HG03342 (cell line): ENCODE data around the gene ARHGAP6.

Experiments used
- ATAC-seq: cut with Tn5 transposase; IDR thresholded peaks from one replicate; pipeline ENCODE4 v1.9.1; 2021; ENCODE audit warnings: mild to moderate bottlenecking, moderate library complexity; ENCODE audit not compliant: unreplicated experiment

ARHGAP6 gene, protein sequence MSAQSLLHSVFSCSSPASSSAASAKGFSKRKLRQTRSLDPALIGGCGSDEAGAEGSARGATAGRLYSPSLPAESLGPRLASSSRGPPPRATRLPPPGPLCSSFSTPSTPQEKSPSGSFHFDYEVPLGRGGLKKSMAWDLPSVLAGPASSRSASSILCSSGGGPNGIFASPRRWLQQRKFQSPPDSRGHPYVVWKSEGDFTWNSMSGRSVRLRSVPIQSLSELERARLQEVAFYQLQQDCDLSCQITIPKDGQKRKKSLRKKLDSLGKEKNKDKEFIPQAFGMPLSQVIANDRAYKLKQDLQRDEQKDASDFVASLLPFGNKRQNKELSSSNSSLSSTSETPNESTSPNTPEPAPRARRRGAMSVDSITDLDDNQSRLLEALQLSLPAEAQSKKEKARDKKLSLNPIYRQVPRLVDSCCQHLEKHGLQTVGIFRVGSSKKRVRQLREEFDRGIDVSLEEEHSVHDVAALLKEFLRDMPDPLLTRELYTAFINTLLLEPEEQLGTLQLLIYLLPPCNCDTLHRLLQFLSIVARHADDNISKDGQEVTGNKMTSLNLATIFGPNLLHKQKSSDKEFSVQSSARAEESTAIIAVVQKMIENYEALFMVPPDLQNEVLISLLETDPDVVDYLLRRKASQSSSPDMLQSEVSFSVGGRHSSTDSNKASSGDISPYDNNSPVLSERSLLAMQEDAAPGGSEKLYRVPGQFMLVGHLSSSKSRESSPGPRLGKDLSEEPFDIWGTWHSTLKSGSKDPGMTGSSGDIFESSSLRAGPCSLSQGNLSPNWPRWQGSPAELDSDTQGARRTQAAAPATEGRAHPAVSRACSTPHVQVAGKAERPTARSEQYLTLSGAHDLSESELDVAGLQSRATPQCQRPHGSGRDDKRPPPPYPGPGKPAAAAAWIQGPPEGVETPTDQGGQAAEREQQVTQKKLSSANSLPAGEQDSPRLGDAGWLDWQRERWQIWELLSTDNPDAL (N-terminal part only)

DNA sequence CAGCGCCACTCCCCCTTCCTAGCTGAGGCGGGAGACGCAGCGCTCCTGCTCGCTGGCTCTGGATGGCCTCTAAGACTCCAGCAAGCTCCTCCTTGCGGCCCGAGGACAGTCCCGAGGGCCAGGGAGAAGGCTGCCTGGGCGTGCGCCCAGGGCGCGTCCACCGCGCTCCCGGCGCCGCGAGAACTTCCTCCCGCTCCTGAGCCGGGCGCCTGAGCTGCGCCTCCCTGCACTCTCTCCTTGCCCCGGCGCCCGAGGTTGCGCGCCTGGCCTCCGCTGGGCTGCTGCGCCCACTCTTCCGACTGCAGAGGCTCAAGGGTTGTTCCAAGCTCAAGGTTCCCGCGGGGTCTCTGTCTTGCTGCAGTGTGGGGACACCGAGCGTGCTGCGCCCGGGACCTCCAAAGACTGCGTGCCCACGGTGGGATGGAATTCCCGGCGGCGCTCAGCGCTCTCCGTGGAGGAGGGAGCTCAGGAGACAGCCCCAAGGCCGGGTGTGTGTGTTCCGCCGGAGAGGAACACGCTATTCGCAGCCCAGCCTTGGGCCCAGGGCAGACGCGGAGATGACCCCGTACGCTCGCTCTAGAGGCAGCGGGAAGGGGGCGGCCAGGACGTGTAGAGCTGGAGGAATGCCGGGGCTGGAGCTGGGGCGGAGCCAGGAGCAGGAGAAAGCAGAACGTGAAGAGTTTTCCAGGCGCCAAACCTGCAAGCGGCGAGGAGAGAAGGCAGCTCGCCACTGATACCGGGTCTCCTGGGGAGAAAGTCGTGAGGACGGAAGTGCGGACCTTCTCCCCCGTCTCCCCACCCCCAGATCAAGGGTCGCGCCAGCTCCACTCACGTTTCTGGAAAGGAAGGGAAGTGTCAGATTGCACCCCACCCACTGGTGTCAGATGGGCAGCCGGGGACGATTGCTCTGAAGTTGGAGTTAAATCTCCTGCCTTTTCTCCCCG is at the start of gene ARHGAP6:
Gene ARHGAP6 (minus strand): TSS at position 753 of the 944 bp plus-strand sequence. CDS start 1,092 bp downstream, outside the sequence.
- ATAC-seq, result no peak

DNA sequence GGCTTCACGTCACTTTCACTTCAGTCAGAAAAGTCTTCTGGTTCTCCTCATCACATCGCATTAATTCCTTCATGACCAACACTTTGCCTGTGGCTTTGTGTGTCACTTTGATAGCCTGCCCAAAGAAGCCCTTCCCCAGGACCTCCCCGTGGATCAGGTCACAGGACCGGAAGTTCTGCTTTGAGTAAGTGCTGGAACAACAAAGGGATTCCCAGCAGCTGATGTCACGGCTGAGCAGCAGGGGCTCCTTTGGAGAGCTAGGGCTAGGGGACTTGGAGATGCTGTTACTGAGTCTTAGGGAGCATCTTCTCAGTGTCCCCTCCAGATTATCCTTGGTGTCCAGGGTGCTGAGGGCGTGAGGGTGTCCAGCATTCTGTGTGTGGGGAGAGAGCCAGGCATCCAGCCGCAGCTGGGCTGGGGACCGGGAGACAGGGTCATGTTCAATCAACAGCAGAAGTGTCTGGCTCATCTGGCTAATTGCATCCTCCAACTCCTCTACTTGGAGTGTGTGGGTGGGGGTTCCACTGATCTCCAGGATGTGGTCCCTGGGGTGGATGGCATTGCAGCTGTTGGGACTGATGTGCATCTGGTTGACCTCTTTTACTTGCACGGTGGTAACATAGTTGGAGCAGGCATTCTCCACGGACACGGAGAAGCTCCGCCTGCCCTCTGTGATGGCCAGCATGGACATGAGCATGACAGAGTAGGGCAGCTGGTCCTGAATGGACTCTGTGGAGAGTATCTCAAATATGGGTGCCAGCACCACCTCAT is 39.2 kb upstream of the ARHGAP6 start:
- ATAC-seq, result no peak

DNA sequence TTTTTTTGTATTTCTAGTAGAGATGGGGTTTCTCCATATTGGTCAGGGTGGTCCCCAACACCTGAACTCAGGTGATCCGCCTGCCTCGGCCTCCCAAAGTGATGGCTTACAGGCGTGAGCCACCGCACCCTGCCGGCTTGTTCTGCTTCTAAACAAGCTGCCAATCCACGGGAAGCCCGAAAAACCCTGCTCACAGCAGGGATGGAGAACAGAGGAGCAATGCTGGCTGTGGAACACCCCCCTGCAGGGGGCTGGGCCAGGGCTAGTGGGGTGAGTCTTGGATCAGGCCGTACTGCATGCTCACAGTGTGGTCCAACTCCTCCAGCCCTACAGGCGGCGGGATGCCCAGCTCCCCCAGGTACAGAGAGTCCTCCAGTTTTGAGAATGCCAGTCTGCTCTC is 38.1 kb upstream of the ARHGAP6 start:
- ATAC-seq, result no peak

DNA sequence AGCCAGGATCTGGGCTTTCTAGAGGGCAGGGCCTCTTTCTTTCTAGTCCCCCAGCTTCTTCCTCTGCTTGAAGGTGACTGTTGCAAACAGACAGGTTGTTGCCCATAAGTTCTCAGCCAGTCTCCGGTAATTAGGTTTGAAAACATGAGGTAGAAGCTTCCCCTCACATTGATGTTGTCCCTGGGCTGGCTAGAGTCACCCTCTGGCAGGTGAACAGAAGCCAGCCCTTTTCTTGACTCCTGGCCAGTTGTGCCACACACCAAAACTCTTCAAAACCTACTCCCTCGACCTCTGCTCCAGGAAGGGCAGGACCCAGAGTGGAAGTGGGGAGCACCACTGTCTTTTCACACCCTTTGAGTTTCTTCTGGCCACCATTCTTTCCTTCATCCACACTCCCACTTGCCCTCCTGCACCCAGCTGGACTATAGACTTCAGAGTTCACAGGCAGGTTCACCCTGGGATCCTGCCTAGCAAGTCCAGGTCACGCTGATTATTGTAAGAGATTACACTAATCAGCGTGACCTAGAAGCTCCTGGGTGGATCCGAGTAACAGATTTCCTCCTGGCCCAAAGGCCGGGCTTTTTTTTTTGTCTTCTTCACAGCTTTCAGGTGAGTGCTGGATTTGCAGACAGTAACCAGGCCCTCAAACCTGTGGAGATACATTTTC is 37.4 kb upstream of the ARHGAP6 start:
- no peak for ATAC-seq

DNA sequence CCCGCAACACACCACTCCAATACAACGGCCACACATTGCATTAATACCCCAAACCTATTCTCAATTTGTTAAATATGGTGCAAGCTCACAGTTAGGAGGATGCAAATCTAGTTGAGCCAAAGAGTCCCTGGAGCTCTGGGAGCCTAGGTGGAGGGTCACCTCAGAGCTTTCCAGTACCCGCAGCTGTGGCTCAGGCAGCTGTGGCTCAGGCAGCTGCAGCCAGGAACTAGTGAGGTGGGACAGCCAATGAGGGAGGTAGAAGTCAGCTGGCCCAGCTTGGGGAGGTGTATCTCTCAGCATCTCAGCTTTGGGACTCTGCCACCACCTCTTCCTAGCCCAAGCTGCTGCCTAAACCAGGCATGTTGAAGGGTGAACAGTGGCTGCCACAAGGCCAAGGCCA is 36.7 kb upstream of the ARHGAP6 start:
- ATAC-seq, result no peak

DNA sequence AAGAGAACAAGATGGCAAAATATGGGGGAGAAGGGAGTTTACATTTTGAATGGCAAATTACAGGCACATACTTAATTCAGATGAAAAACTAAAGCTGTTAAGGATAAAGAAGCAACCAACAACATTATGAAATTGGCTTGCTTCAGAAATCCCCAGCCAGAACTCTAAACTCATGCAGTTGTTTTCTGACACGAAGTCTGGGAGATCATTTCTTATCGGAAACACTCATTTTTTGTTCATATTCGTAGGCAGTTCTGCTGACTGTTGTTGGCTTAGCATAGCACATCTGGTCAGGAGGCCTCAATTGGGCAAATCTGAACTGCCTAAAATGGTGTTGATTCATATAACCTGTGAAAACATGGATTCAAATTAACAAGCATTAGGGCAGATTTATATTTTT is 33.0 kb upstream of the ARHGAP6 start:
- no peak for ATAC-seq

DNA sequence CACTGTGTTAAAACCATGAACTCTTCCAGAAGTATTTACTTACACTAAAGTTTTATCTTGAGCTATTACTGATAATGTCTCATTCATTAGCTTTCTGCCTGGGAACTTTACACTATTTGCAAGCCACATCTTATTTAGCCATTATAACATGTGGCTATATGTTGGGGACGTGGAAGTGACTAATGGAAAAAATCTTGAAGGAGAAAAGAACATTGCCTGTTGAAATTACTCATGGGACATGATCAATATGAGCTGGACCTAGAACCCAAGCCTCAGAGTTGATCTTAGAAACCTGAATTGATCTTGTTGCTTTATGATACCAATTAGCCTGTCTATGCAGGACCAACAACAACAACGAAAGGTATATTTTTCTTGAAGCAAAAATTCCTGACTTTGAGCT is 22.5 kb upstream of the ARHGAP6 start:
- ATAC-seq, result no peak

DNA sequence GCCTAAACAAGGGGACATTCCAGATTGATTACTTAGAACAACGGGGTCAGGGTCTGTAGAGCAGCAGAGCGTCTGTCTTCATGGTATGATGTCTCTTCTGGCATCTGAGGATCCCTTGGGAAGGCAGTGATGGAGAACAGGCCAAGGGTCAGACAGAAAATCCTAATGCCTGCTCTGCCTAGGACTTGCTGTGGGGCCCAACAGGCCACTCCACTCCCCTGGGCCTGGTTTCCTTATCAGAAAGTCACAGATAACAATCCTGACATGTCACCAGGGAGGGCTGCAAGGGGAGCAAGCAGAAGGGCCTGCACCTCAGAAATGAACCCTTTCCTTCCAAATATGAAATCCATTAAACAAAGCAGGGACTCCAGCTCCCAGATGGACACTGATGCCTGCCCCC is 21.4 kb upstream of the ARHGAP6 start:
- no peak for ATAC-seq

DNA sequence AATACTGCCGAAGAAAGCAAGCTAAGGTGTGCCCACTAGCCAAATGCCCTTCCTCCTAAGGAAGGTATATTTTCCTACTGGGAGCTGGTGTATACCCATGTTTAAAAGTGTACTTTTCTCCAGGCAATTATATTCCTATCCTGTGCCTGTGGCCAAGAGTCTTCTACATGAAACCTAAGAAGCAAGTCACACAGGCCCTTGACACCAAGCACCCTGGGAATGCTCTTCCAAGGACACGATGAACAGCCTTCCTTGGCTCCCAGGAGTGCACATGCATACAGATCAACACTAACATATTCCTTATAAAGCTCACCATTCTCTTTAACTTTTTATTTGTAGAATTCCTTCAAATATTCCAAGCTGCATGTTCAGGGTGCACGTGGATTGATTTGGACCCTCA is 17.3 kb upstream of the ARHGAP6 start:
- no peak for ATAC-seq

DNA sequence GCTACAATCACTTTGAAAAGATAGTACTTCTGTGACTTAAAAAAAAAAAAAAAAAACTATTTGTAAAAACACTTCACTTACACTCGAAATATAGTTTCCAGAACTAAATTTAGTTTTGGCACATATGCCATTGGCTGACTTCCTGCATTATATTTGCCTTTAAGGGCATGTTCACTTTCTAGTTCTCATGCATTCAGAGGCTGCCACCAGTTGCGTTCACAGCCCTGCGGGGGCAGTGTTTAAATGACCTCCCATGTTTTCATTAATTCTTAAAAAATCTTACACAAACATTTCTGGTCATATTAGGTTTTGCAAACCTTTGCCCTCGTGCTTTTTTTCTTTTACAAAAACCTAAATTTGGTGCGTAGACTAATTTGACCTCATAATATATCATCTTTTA is 12.4 kb upstream of the ARHGAP6 start:
- no peak for ATAC-seq

DNA sequence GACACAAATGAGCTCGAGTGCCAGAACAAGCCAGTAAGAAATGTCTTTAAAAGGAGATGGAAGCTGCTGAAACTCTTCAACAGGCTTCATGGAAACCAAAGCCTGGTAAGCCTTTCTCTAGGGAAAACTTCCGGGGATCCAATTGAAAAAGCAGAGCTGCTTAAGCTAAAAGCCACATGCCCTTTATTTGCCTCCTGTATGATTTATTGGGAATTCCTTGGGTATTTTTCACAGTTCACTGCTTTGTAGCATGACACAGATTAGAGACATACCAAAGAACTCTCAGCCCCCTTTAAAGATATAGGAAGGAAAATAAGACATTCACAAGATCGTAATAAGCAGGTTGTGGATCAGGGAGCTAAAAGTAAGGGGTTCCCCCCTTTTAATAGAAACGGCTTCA is 6.5 kb upstream of the ARHGAP6 start:
- no peak for ATAC-seq

DNA sequence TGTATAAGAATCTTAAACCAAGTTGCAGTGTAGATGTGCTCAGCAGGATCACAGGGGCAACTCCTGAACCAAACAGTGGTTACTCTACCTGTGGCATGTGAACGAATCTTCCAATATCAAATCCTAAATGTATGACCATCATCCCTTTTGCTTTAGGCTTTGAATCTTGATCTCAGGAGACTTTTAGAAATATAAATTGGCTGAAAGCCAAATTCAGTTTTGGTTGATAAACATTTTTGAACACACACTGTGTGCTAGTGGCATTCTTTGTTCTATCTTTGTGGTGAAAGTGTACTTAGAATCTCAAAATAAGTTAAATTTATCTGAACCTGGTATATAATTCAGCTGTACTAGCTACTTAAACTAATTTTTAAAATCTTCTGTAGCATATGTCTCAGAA is 4.6 kb upstream of the ARHGAP6 start:
- ATAC-seq, result no peak

DNA sequence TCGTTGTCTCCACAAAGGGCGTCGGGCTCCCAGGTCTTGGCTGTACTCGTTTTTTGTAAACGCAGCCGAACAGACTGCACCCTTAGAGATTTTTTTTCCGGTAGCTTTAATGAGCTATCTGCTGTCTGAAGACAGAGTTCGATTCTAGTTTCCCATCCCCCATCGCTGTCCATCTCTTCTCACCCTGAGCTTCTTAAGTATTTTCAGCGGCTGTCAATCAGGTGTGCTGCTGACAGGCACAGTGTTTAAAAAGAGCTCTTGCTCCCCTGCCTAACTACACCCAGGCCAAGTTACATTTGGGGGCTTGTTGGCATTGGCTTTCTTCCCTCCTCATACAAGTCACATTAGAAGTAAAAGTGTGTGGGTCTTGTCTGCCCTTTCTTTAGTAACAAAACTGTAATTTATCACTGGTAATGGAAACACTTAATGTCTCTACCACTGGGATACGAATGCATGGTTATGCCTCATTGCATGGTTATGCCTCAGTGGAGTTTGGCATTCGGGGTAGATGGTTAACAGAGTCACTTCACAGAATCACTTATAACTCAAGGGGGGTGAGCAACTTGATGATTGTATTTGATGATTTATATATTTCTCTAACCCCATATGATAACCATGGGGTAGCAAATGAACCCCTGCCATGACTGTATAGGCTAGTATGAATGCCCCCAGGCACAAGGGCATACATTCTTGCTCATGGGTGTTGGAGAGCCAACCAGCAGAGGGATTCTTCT is 1.4 kb upstream of the ARHGAP6 start:
- ATAC-seq, result peak; percentile 62

DNA sequence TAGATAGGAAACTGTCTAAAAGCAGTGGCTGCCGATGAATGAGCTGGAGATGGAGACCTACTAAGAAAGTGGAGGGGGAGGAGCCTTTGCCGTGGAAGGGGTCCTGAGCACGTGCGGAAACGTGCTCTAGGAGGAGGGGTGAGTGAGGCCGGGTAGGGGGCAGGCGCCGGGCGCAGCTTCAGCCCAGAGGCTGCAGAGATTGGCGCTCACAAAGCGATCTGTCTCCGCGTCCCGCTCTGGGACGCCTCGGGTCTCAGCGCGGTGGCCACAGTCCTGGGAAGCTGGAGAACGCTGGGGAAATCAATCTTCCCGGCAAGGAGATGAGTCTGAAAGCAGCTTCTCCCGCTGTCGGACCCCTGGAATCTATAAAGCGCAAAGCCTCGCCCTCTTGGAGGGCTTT is 444 bp upstream of the ARHGAP6 start:
- ATAC-seq, result no peak

DNA sequence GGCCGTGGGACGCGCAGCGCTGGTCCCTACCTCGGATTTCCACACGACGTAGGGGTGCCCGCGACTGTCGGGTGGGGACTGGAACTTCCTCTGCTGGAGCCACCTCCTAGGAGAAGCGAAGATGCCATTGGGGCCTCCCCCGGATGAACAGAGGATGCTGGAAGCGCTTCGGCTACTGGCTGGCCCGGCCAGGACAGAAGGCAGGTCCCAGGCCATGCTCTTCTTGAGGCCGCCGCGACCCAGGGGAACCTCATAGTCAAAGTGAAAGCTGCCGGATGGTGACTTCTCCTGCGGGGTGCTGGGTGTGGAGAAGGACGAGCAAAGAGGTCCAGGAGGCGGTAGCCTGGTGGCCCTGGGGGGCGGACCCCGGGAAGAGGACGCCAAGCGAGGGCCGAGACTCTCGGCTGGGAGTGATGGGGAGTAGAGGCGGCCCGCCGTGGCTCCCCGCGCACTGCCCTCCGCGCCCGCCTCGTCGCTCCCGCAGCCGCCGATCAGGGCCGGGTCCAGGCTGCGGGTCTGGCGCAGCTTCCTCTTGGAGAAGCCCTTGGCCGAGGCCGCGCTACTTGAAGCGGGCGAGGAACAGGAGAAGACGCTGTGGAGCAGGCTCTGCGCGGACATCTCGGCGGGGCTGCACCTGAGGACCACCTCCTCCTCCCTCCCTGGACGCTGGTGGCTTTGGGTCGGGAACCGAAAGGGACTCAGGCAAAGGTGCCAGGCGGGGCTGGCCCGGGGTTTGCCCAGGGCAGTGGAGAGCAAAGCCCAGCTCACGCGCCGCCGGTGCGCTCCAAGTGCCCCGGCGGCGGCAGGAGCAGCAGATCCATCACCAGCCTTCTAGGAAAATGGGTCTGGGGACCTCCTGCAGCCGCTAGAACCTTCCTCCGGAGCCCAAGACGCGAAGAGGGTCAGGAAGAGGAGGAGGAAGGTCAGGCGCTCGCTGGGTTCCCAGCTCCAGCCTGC is 1.2 kb downstream of the ARHGAP6 start:
- no peak for ATAC-seq

DNA sequence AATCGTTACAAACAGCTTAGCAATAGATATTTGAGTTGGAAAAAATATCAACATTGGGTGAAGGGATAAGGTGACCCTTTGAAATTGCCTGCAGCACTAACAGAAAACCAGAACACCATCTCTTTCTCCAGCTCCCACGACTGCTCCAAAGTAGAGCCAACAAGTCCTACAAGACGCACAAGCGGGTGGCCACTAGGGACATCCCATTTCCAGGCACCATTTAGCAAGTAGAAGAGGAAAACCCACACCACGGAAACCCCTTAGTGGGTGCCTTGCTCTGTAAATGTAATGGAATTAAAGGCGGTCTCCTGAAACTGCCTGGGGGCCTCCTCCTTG is 1.9 kb downstream of the ARHGAP6 start:
- no peak for ATAC-seq

DNA sequence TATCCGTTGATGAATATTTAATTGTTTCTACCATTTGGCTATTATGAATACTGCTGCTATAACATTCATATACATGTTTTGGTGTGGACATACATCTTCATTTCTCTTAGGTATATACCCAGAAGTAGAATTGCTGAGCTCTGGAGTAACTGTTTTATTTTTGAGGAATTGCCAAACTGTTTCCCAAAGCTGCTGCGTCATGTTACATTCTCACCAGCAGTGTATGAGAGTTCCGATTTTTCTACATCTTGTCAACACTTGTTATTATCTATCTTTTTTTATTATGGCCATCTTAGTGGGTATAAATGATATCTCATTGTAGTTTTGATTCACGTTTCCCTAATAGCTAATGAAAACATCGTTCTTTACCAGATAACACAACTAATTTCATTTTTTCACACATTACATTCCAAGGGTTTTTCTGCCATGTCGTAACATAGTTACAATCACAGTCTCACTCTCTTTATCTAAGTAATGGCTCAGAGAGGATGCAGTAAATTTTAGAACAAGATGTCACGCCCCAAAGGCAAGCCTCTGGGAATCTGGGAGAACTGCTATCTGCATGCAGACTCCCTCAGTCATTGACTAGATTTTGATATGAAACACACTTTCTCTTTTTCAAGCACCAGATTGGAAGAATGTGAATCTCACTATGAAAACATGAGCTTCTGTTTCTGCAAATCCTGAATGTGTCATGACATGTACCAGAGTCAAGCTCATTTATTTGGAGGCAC is 10.3 kb downstream of the ARHGAP6 start:
- no peak for ATAC-seq
